Vagina (tissue), 2 donors: ENCODE results near the gene CHRNB1. TPM values are rescaled to one million over a fixed set of nuclear protein-coding genes. Genes with fewer than 3 reads are reported as not detected.

Source experiments
- DNase-seq, 2 donors: peaks; one replicate each; pipeline ENCODE4 v3.0.0-alpha.2; 2017; ENCODE audit errors: extremely low spot score in 2 of 2
- H3K27ac ChIP-seq: fragments of 200-600 bp; sonication (generic); one replicate; pipeline ENCODE4 v1.5.1; 2019
- H3K27me3 ChIP-seq: fragments of 200-600 bp; sonication (generic); one replicate; pipeline ENCODE4 v1.5.1; 2019
- H3K36me3 ChIP-seq, 2 donors: fragments of 200-600 bp; sonication (generic); one replicate each; pipeline ENCODE4 v1.5.1; 2017 to 2019
- H3K4me1 ChIP-seq: fragments of 200-600 bp; sonication (generic); one replicate; pipeline ENCODE4 v1.5.1; 2019
- H3K4me3 ChIP-seq, 2 donors: fragments of 200-600 bp; sonication (generic); 1 replicate in 1 of 2; 2 replicates in 1 of 2; pipeline ENCODE4 v1.5.1; 2016 to 2019
- H3K9me3 ChIP-seq: fragments of 200-600 bp; sonication (generic); one replicate; pipeline ENCODE4 v1.5.1; 2019
- CTCF ChIP-seq, 3 experiments: fragments of 450-650 bp in 2 of 3; fragments of 200-600 bp in 1 of 3; sonication (generic) in 1 of 3; IDR thresholded peaks; one replicate each; pipeline ENCODE4 v1.5.1; 2017 to 2019; ENCODE audit warnings: antibody characterized with exemption in 3 of 3, mild to moderate bottlenecking in 2 of 3, moderate library complexity in 2 of 3
- POLR2A ChIP-seq, 2 donors: fragments of 450-650 bp; IDR thresholded peaks; one replicate each; pipeline ENCODE4 v1.6.1; 2017; ENCODE audit warnings: antibody characterized with exemption in 2 of 2, mild to moderate bottlenecking in 2 of 2, moderate library complexity in 2 of 2
- POLR2AphosphoS5 ChIP-seq, 2 donors: sonication (generic); formaldehyde crosslinking; IDR thresholded peaks; one replicate each; pipeline ENCODE4 v1.9.0; 2017; ENCODE audit warnings: antibody characterized with exemption in 2 of 2, mild to moderate bottlenecking in 2 of 2, low read depth in 1 of 2; ENCODE audit not compliant: insufficient read depth in 1 of 2
- intact Hi-C: fragments of 100-400 bp; cut with DNase I; formaldehyde crosslinking; loops from one replicate; pipeline ENCODE4 v1.15.1; 2023
- total RNA-seq: library from RNA; depleted of rRNA; stranded (reverse); fragments of >200 nt; gene quantifications from one replicate; pipeline ENCODE4 v1.2.3, GENCODE V29; 2016

CHRNB1 gene
- total RNA-seq, 1 donor from 2014 or later: 5.9 TPM

- no peaks in the 10 kb centered on the region for H3K27me3 ChIP-seq
- H3K36me3 ChIP-seq: no peaks in the 10 kb centered on the region
- TF ChIP-seq POLR2AphosphoS5 (IDR thresholded peaks at IDR 0.05; ENCODE audit: insufficient read depth in 1 of 2, low read depth in 1 of 2): no peak
- TF ChIP-seq POLR2A (IDR thresholded peaks at IDR 0.05): no peak
- no peak for TF ChIP-seq CTCF (IDR thresholded peaks at IDR 0.05)
- H3K27ac ChIP-seq: no peak overlapping the region
- intact Hi-C loops: no loop called here
- H3K9me3 ChIP-seq: no peaks in the 10 kb centered on the region
- H3K4me3 ChIP-seq: no peak overlapping the region
- no peak for DNase-seq
- no peaks in the 10 kb centered on the region for H3K4me1 ChIP-seq
Observed at GRCh38 chr17:7426203-7426863, 18.5 kb upstream of the CHRNB1 start.

GRCh38 chr17:7426896-7427489 is 17.9 kb upstream of the CHRNB1 start:
- DNase-seq: no peak
- Histone ChIP-seq H3K27me3 (no peaks in the 10 kb centered on the region), H3K27ac (no peak overlapping the region), H3K36me3 (no peaks in the 10 kb centered on the region), H3K4me1 (no peaks in the 10 kb centered on the region), H3K9me3 (no peaks in the 10 kb centered on the region), H3K4me3 (no peak overlapping the region)
- intact Hi-C loops: no loop called here
- TF ChIP-seq POLR2AphosphoS5 (IDR thresholded peaks at IDR 0.05; ENCODE audit: insufficient read depth in 1 of 2, low read depth in 1 of 2): no peak
- no peak for TF ChIP-seq CTCF (IDR thresholded peaks at IDR 0.05)
- TF ChIP-seq POLR2A (IDR thresholded peaks at IDR 0.05): no peak

GRCh38 chr17:7427549-7427948 is 17.3 kb upstream of the CHRNB1 start:
- intact Hi-C loops: no loop called here
- no peaks in the 10 kb centered on the region for H3K27me3 ChIP-seq

GRCh38 chr17:7428557-7428956 is 16.3 kb upstream of the CHRNB1 start, which contains the start of gene SPEM3:
TSS of gene SPEM3 (plus strand) at chr17:7428857. CDS start at chr17:7428903, 46 bp downstream.
- no peak for TF ChIP-seq CTCF (IDR thresholded peaks at IDR 0.05)
- TF ChIP-seq POLR2A (IDR thresholded peaks at IDR 0.05): no peak
- TF ChIP-seq POLR2AphosphoS5 (IDR thresholded peaks at IDR 0.05; ENCODE audit: insufficient read depth in 1 of 2, low read depth in 1 of 2): no peak
- H3K9me3 ChIP-seq: no peaks in the 10 kb centered on the region
- no peak for DNase-seq
- intact Hi-C loops: no loop called here
- no peaks in the 10 kb centered on the region for H3K36me3 ChIP-seq
- H3K27me3 ChIP-seq: no peaks in the 10 kb centered on the region
- H3K4me1 ChIP-seq: no peaks in the 10 kb centered on the region
- H3K27ac ChIP-seq: no peak within 1 kb of the TSS
- no peak within 1 kb of the TSS for H3K4me3 ChIP-seq

More at GRCh38 chr17:7427549-7427948, 17.3 kb upstream of the CHRNB1 start:
- Histone ChIP-seq H3K4me3 (no peak overlapping the region), H3K27ac (no peak overlapping the region), H3K36me3 (no peaks in the 10 kb centered on the region), H3K4me1 (no peaks in the 10 kb centered on the region), H3K9me3 (no peaks in the 10 kb centered on the region)
- no peak for DNase-seq
- TF ChIP-seq POLR2A (IDR thresholded peaks at IDR 0.05) (no peak), POLR2AphosphoS5 (IDR thresholded peaks at IDR 0.05; ENCODE audit: insufficient read depth in 1 of 2, low read depth in 1 of 2) (no peak), CTCF (IDR thresholded peaks at IDR 0.05) (no peak)

GRCh38 chr17:7429722-7430121 is 15.1 kb upstream of the CHRNB1 start:
- H3K27me3 ChIP-seq: no peaks in the 10 kb centered on the region
- no peak for TF ChIP-seq POLR2AphosphoS5 (IDR thresholded peaks at IDR 0.05; ENCODE audit: insufficient read depth in 1 of 2, low read depth in 1 of 2)
- TF ChIP-seq CTCF (IDR thresholded peaks at IDR 0.05): no peak
- no peak for TF ChIP-seq POLR2A (IDR thresholded peaks at IDR 0.05)
- no peaks in the 10 kb centered on the region for H3K36me3 ChIP-seq
- no peaks in the 10 kb centered on the region for H3K4me1 ChIP-seq
- no peaks in the 10 kb centered on the region for H3K9me3 ChIP-seq
- H3K27ac ChIP-seq: no peak overlapping the region
- intact Hi-C loops: no loop called here
- no peak for DNase-seq
- H3K4me3 ChIP-seq: no peak overlapping the region
